ENCODE measurements around the gene LMAN2.
"Not testable (repeated sequence)": the region's sequence is repeated elsewhere in the genome, so short reads cannot be mapped to it uniquely, and the experiment has no call there.

LMAN2 gene

GRCh38 chr5:177366528-177367322, 15.3 kb upstream of the LMAN2 start:
- no peak for DNase-seq (ENCODE audit: low spot score in 2 of 2)
- Mint-ChIP-seq H3K4me3 (no peak overlapping the region), H3K36me3 (ENCODE audit: insufficient read depth) (peaks cover 40% of the 10 kb centered on the region), H3K9me3 (no peaks in the 10 kb centered on the region), H3K4me1 (peaks cover 51% of the 10 kb centered on the region), H3K27me3 (no peaks in the 10 kb centered on the region), H3K27ac (ENCODE audit: low read depth) (peak overlapping the region; percentile 69)
- no peak for ATAC-seq (replicated peaks; ENCODE audit: extremely low read depth, poor library complexity, severe bottlenecking)

DNA sequence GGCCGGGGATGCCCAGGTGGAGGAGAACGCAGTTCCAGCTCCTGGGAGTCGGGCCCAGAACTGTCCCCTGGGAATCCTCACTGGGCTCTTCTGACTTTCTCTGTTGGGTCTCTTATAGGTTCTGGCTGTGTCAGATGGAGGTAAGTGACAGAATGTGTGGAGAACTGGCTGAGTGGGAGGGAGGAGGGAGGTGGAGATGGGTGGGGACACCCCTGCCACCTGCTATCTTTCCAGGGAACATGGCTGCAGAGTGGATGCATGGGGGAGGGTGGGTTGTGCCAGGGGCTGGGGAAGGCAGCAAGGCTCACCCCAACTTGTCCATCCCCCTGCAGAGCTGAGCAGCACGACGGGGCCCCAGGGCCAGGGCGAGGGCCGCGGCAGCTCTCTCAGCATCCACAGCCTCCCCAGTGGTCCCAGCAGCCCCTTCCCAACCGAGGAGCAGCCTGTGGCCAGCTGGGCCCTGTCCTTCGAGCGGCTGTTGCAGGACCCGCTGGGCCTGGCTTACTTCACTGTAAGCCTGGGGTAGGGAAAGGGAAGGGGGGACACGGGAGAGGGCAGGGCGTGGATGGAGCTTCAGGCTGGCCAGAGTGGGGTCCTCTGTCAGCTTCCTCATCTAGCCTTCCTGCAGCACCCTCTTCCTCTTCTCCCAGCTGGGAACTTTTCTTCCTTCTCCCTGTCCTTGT, 14.5 kb upstream of the LMAN2 start:
- Mint-ChIP-seq H3K27ac (ENCODE audit: low read depth) (peak overlapping the region; percentile 69), H3K36me3 (ENCODE audit: insufficient read depth) (peaks cover 37% of the 10 kb centered on the region), H3K27me3 (no peaks in the 10 kb centered on the region), H3K9me3 (no peaks in the 10 kb centered on the region), H3K4me3 (no peak overlapping the region), H3K4me1 (peaks cover 49% of the 10 kb centered on the region)
- no peak for ATAC-seq (replicated peaks; ENCODE audit: extremely low read depth, poor library complexity, severe bottlenecking)
- no peak for DNase-seq (ENCODE audit: low spot score in 2 of 2)

- Mint-ChIP-seq H3K36me3 (ENCODE audit: insufficient read depth) (peaks cover 37% of the 10 kb centered on the region), H3K27me3 (no peaks in the 10 kb centered on the region), H3K27ac (ENCODE audit: low read depth) (no peak overlapping the region), H3K4me1 (peaks cover 57% of the 10 kb centered on the region), H3K9me3 (no peaks in the 10 kb centered on the region), H3K4me3 (peak overlapping the region; percentile 2)
- ATAC-seq (replicated peaks; ENCODE audit: extremely low read depth, poor library complexity, severe bottlenecking) (no peak), DNase-seq (ENCODE audit: low spot score in 2 of 2) (no peak)
Observed at GRCh38 chr5:177364159-177364962, 12.9 kb upstream of the LMAN2 start.

- peak overlapping the region; percentile 83 for H3K4me3 Mint-ChIP-seq
- ATAC-seq (replicated peaks; ENCODE audit: extremely low read depth, poor library complexity, severe bottlenecking) (no peak), DNase-seq (ENCODE audit: low spot score in 2 of 2) (no peak)
- peaks cover 31% of the 10 kb centered on the region for H3K36me3 Mint-ChIP-seq (ENCODE audit: insufficient read depth)
- no peak overlapping the region for H3K27ac Mint-ChIP-seq (ENCODE audit: low read depth)
- peaks cover 57% of the 10 kb centered on the region for H3K4me1 Mint-ChIP-seq
- no peaks in the 10 kb centered on the region for H3K27me3 Mint-ChIP-seq
- no peaks in the 10 kb centered on the region for H3K9me3 Mint-ChIP-seq
Observed at GRCh38 chr5:177363565-177363964, 12.1 kb upstream of the LMAN2 start.

DNA sequence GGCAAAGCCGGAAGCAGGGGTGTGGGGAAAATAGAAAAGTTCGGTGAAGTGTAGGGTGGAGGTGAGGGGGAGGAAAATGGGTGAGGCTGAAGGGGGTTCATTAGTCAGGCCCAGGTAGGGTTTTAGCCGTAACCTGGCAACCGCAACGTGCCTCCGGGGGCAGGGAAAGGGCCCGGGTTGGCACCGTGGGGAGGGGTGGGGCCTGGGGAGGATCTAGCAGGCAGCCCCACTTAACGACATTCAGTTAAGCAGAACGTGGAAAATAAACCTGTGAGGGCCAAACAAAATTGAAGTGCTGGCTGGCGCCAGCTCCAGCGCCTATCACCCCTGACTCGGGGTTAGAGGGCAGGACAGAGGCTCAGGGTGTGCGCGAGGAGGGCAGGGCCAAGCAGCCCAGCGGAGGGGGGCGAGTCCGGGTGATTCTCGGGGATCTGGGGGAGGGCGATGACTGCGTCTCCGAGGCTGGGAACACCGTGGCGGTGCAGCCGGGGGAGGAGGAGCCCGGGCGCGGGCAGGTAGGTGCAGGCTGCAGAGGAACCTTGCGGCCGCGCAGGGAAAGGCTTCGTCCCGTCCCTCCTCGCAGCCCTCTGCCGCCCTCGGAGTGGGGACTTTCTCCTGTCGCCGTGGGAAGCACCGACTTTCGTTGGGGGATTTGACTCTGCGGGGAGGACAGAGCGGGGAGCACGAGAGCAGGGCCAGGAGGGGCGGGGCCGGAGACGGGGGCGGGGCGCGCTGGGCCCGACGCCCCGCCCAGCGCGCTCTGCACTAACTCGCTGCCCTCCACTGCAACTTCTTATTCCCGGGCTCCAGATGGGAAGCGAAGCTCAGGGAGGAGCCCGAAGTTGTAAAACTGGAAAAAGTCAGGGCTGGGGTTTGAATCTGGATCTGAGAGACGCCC, 11.4 kb upstream of the LMAN2 start:
- H3K36me3 Mint-ChIP-seq (ENCODE audit: insufficient read depth), result peaks cover 27% of the 10 kb centered on the region
- no peaks in the 10 kb centered on the region for H3K9me3 Mint-ChIP-seq
- H3K27ac Mint-ChIP-seq (ENCODE audit: low read depth), result peak overlapping the region; percentile 90
- H3K27me3 Mint-ChIP-seq, result no peaks in the 10 kb centered on the region
- H3K4me1 Mint-ChIP-seq, result peaks cover 57% of the 10 kb centered on the region
- peak overlapping the region; percentile 83 for H3K4me3 Mint-ChIP-seq
- ATAC-seq (replicated peaks; ENCODE audit: extremely low read depth, poor library complexity, severe bottlenecking), result peak; percentile 76
- DNase-seq (ENCODE audit: low spot score in 2 of 2), result peak in 1 of 2 donors; percentile 33

- H3K27me3 Mint-ChIP-seq, result no peaks in the 10 kb centered on the region
- no peaks in the 10 kb centered on the region for H3K9me3 Mint-ChIP-seq
- ATAC-seq (replicated peaks; ENCODE audit: extremely low read depth, poor library complexity, severe bottlenecking) (no peak), DNase-seq (ENCODE audit: low spot score in 2 of 2) (no peak)
- peaks cover 63% of the 10 kb centered on the region for H3K4me1 Mint-ChIP-seq
- H3K36me3 Mint-ChIP-seq (ENCODE audit: insufficient read depth), result peaks cover 33% of the 10 kb centered on the region
- peak overlapping the region; percentile 83 for H3K4me3 Mint-ChIP-seq
- peak overlapping the region; percentile 90 for H3K27ac Mint-ChIP-seq (ENCODE audit: low read depth)
Observed at GRCh38 chr5:177362292-177362609, 10.8 kb upstream of the LMAN2 start.

DNA sequence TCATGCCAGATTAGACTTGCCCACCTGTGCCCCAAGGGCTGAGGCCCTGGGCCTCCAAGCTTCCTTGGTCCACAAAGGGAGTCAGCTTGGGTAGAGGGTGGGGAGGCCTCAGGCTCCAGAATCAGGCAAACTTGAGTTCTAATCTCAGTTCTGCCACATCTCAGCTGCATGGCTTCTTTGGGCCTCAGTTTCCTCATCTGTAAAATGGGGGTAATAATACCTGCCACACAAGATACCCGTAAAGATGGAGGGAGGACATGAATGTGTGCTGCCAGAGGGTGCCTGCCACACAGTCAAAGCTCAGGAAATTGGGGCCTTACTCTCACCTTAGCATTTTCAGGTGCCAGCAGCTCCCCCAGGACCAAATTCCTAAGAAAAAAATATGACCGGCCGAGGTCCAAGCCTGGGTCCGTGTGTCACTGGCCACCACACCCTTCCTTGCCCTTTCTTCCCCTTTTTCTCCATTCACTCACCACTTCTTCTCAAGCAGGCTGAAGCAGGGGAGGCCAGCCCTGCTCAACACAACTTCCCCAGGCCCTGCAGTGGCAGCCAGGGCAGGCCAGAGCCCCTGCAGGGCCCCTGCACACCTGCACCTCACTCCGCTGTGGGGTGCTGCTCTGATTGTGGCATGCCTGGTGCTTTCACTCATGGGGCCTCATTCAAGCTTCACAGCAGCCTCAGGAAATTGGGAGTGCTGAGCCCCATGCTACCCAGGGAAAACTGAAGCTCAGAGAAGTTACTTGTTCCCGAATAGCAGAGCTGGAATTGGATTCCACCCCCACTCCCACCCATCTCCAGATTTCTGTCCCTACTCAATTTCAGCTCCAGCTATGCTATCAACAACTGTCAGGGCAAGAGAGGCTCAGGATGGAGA, 10.2 kb upstream of the LMAN2 start:
- peaks cover 38% of the 10 kb centered on the region for H3K36me3 Mint-ChIP-seq (ENCODE audit: insufficient read depth)

GRCh38 chr5:177360740-177361139, 9.3 kb upstream of the LMAN2 start:
- H3K4me1 Mint-ChIP-seq, result peaks cover 72% of the 10 kb centered on the region
- not testable (repeated sequence) for H3K9me3 Mint-ChIP-seq; H3K27ac Mint-ChIP-seq (ENCODE audit: low read depth); ATAC-seq (replicated peaks; ENCODE audit: extremely low read depth, poor library complexity, severe bottlenecking); DNase-seq (ENCODE audit: low spot score in 2 of 2); H3K27me3 Mint-ChIP-seq
- H3K36me3 Mint-ChIP-seq (ENCODE audit: insufficient read depth), result peaks cover 34% of the 10 kb centered on the region
- peak overlapping the region; percentile 18 for H3K4me3 Mint-ChIP-seq

More for the DNA sequence above, 10.2 kb upstream of the LMAN2 start:
- Mint-ChIP-seq H3K27me3 (no peaks in the 10 kb centered on the region), H3K4me3 (peak overlapping the region; percentile 83), H3K4me1 (peaks cover 68% of the 10 kb centered on the region), H3K27ac (ENCODE audit: low read depth) (peak overlapping the region; percentile 90), H3K9me3 (no peaks in the 10 kb centered on the region)
- DNase-seq (ENCODE audit: low spot score in 2 of 2) (no peak), ATAC-seq (replicated peaks; ENCODE audit: extremely low read depth, poor library complexity, severe bottlenecking) (no peak)

DNA sequence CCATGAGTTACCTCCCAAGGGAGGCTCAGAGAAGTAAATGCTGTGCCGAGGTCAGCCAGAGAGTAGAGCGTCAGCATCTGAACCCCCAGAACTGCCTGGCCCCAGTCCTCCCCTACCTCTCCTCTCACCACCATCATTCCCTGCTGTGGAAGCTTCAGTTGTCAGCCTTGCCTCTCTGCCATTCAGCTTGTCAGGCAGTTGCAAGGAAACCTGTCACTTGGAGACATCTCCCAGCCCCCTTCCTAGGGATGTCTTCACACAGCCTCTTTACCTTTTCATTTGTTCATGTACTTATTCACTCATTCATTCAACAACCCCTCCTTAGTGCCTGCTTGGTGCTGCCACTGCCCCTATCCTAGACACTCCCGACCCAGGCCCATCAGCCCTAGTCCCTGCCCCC, 8.4 kb upstream of the LMAN2 start:
- Mint-ChIP-seq H3K9me3 (no peaks in the 10 kb centered on the region), H3K4me1 (peaks cover 81% of the 10 kb centered on the region), H3K27ac (ENCODE audit: low read depth) (peak overlapping the region; percentile 54), H3K27me3 (no peaks in the 10 kb centered on the region), H3K4me3 (peak overlapping the region; percentile 81), H3K36me3 (ENCODE audit: insufficient read depth) (peaks cover 27% of the 10 kb centered on the region)
- DNase-seq (ENCODE audit: low spot score in 2 of 2) (no peak), ATAC-seq (replicated peaks; ENCODE audit: extremely low read depth, poor library complexity, severe bottlenecking) (no peak)

DNA sequence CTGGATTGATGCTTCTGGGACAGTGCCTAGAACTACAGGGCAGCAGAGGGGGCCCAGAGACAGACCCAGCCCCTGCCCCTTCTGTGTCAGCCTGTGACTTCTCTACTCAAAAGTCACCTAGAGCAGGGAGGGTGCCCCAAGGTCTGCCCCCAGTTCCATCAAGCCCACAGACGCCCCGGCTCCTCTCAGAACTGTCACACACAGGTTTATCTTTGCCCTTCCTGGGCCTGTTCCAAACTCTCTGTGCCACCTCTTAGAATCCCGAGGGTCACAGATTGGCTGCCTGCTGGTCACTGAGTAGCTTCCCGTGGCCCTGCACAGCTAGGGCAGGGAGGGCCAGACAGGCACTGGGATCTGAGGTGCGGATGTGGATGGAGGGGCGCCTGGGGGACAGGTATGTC, 8.0 kb upstream of the LMAN2 start:
- DNase-seq (ENCODE audit: low spot score in 2 of 2), result no peak
- Mint-ChIP-seq H3K36me3 (ENCODE audit: insufficient read depth) (peaks cover 26% of the 10 kb centered on the region), H3K4me1 (peaks cover 83% of the 10 kb centered on the region), H3K27me3 (no peaks in the 10 kb centered on the region), H3K9me3 (no peaks in the 10 kb centered on the region), H3K4me3 (peak overlapping the region; percentile 81), H3K27ac (ENCODE audit: low read depth) (peak overlapping the region; percentile 87)
- ATAC-seq (replicated peaks; ENCODE audit: extremely low read depth, poor library complexity, severe bottlenecking), result no peak

- Mint-ChIP-seq H3K27me3 (no peaks in the 10 kb centered on the region), H3K9me3 (no peaks in the 10 kb centered on the region), H3K27ac (ENCODE audit: low read depth) (peak overlapping the region; percentile 87), H3K36me3 (ENCODE audit: insufficient read depth) (peaks cover 23% of the 10 kb centered on the region), H3K4me1 (peaks cover 80% of the 10 kb centered on the region), H3K4me3 (peak overlapping the region; percentile 81)
- DNase-seq (ENCODE audit: low spot score in 2 of 2), result no peak
- no peak for ATAC-seq (replicated peaks; ENCODE audit: extremely low read depth, poor library complexity, severe bottlenecking)
Observed at GRCh38 chr5:177358370-177358819, 6.9 kb upstream of the LMAN2 start.
